NB4 (cell line): ENCODE data around the gene NLRX1.

Experiments used
- POLR2A ChIP-seq: IDR thresholded peaks from 2 replicates; pipeline ENCODE4 v1.6.1; 2011; ENCODE audit warnings: mild to moderate bottlenecking; ENCODE audit not compliant: insufficient read length; ENCODE audit errors: extremely low read depth
- TF ChIP-seq, protein P1 (sequence below): IDR thresholded peaks from one replicate; pipeline ENCODE4 v1.5.1; 2012; ENCODE audit warnings: low read depth, low read length
- TF ChIP-seq, protein P2 (sequence below): IDR thresholded peaks from 2 replicates; pipeline ENCODE4 v1.6.1; 2011; ENCODE audit warnings: low read depth, low read length

DNA sequence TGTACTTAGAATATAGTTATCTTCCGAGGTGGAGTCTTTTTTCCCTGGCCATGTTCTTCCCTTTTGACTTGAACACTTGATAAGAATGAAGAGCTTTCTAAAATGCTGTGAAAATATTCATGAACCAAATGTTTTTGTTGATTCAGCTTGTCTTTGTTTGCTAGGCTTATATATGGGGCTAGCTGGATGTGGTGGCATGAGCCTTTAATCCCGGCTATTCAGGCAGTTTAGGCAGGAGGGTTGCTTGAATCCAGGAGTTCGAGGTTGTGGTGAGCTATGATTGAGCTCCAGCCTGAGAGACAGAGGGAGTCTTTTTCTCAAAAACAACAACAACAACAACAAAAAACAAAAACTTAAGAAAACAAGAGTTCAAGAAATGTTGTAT is 60.8 kb downstream of the NLRX1 start:
- TF ChIP-seq, protein P1, sequence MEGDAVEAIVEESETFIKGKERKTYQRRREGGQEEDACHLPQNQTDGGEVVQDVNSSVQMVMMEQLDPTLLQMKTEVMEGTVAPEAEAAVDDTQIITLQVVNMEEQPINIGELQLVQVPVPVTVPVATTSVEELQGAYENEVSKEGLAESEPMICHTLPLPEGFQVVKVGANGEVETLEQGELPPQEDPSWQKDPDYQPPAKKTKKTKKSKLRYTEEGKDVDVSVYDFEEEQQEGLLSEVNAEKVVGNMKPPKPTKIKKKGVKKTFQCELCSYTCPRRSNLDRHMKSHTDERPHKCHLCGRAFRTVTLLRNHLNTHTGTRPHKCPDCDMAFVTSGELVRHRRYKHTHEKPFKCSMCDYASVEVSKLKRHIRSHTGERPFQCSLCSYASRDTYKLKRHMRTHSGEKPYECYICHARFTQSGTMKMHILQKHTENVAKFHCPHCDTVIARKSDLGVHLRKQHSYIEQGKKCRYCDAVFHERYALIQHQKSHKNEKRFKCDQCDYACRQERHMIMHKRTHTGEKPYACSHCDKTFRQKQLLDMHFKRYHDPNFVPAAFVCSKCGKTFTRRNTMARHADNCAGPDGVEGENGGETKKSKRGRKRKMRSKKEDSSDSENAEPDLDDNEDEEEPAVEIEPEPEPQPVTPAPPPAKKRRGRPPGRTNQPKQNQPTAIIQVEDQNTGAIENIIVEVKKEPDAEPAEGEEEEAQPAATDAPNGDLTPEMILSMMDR = no peak
- no peak for TF ChIP-seq POLR2A
- TF ChIP-seq, protein P2, sequence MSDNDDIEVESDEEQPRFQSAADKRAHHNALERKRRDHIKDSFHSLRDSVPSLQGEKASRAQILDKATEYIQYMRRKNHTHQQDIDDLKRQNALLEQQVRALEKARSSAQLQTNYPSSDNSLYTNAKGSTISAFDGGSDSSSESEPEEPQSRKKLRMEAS = no peak
